ENCODE measurements around the gene STAT3.
"Not testable (repeated sequence)": the region's sequence is repeated elsewhere in the genome, so short reads cannot be mapped to it uniquely, and the experiment has no call there.

The STAT3 gene

GRCh38 chr17:42408061-42408460, 19.8 kb upstream of the STAT3 start:
- no peak for DNase-seq

- DNase-seq = peak; percentile 70
These were observed 19.1 kb upstream of the STAT3 start for GRCh38 chr17:42407289-42407836.

- DNase-seq = no peak
These were observed 18.5 kb upstream of the STAT3 start for GRCh38 chr17:42406615-42407288.

- peak; percentile 28 for DNase-seq
These were observed 17.8 kb upstream of the STAT3 start for GRCh38 chr17:42405963-42406495.

GRCh38 chr17:42405076-42405475, 16.8 kb upstream of the STAT3 start:
- DNase-seq = no peak

- DNase-seq = no peak
These were observed 16.2 kb upstream of the STAT3 start for GRCh38 chr17:42404326-42405055.

GRCh38 chr17:42403150-42403549, 14.9 kb upstream of the STAT3 start:
- no peak for DNase-seq

- no peak for DNase-seq
These were observed 13.9 kb upstream of the STAT3 start for GRCh38 chr17:42402117-42402516.

- not testable (repeated sequence) for DNase-seq
These were observed 12.7 kb upstream of the STAT3 start for GRCh38 chr17:42400844-42401375.

GRCh38 chr17:42399948-42400843, 12.0 kb upstream of the STAT3 start:
- DNase-seq = no peak

- DNase-seq = no peak
These were observed 10.9 kb upstream of the STAT3 start for GRCh38 chr17:42399121-42399520.

GRCh38 chr17:42395601-42396000, 7.4 kb upstream of the STAT3 start:
- DNase-seq = not testable (repeated sequence)

GRCh38 chr17:42394838-42395237, 6.6 kb upstream of the STAT3 start:
- no peak for DNase-seq

GRCh38 chr17:42392692-42393415, 4.6 kb upstream of the STAT3 start:
- no peak for DNase-seq

GRCh38 chr17:42391439-42391838, 3.2 kb upstream of the STAT3 start:
- not testable (repeated sequence) for DNase-seq

- DNase-seq = no peak
These were observed 1.7 kb upstream of the STAT3 start for GRCh38 chr17:42389899-42390298.

- DNase-seq = no peak
These were observed 834 bp upstream of the STAT3 start for GRCh38 chr17:42389135-42389417.

GRCh38 chr17:42387661-42388380, 421 bp downstream of the STAT3 start:
- DNase-seq = no peak

- DNase-seq = no peak
These were observed 1.2 kb downstream of the STAT3 start for GRCh38 chr17:42386777-42387657.

- DNase-seq = no peak
These were observed 6.3 kb downstream of the STAT3 start for GRCh38 chr17:42381898-42382297.
